ENCODE measurements around the gene CARNS1.

GRCh38 chr11:67439321-67440228 lies 24.1 kb downstream of the CARNS1 start:
- TF ChIP-seq CTCF (conservative IDR thresholded peaks at IDR 0.05; ENCODE audit: low read depth, low read length) (peak; percentile 53; the same call in 1 of the 2 replicates), EZH2 (IDR thresholded peaks at IDR 0.05; ENCODE audit: borderline replicate concordance, low read depth, low read length, poor library complexity, severe bottlenecking) (no peak)

Data from A673 (cell line).